ENCODE data around the gene HDAC7.

DNA sequence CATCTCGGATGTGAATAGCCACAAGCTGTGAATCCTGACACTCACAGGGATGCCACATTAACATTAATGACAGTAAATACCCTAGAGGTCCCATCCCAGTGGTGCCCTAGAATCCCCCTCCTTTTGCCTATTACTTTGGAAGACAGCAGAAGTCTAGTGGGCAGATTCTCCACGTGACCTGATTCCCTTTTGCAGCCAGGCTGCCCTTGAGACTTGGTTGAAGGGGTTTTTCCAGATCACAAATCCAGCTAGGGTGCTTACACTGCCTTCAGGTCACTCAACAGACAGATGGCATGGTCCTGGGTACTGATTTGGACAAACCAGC, 8.7 kb downstream of the HDAC7 start:
- TF ChIP-seq, protein P1, sequence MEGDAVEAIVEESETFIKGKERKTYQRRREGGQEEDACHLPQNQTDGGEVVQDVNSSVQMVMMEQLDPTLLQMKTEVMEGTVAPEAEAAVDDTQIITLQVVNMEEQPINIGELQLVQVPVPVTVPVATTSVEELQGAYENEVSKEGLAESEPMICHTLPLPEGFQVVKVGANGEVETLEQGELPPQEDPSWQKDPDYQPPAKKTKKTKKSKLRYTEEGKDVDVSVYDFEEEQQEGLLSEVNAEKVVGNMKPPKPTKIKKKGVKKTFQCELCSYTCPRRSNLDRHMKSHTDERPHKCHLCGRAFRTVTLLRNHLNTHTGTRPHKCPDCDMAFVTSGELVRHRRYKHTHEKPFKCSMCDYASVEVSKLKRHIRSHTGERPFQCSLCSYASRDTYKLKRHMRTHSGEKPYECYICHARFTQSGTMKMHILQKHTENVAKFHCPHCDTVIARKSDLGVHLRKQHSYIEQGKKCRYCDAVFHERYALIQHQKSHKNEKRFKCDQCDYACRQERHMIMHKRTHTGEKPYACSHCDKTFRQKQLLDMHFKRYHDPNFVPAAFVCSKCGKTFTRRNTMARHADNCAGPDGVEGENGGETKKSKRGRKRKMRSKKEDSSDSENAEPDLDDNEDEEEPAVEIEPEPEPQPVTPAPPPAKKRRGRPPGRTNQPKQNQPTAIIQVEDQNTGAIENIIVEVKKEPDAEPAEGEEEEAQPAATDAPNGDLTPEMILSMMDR (conservative IDR thresholded peaks at IDR 0.05; ENCODE audit: low read depth, low read length), result no peak
- no peak for TF ChIP-seq EZH2phosphoT487 (IDR thresholded peaks at IDR 0.05; ENCODE audit: borderline replicate concordance, low read length)

Measured in PC-3 (cell line).